HT-29 (cell line): ENCODE data around the gene TNFRSF6B. TPM values are rescaled to one million over a fixed set of nuclear protein-coding genes. Genes with fewer than 3 reads are reported as not detected.
"Not testable (repeated sequence)": the region's sequence is repeated elsewhere in the genome, so short reads cannot be mapped to it uniquely, and the experiment has no call there.

Experiments used
- DNase-seq: peaks from one replicate; pipeline ENCODE4 v3.0.0-alpha.2; 2015; ENCODE audit warnings: low spot score
- total RNA-seq: library from RNA; depleted of rRNA; stranded (reverse); fragments of >200 nt; shearing (Covaris generic); gene quantifications from 2 replicates; pipeline ENCODE4 v1.2.3, GENCODE V29; 2014

The TNFRSF6B gene
- total RNA-seq, 1 experiment from 2014 or later = 4.1 TPM

DNA sequence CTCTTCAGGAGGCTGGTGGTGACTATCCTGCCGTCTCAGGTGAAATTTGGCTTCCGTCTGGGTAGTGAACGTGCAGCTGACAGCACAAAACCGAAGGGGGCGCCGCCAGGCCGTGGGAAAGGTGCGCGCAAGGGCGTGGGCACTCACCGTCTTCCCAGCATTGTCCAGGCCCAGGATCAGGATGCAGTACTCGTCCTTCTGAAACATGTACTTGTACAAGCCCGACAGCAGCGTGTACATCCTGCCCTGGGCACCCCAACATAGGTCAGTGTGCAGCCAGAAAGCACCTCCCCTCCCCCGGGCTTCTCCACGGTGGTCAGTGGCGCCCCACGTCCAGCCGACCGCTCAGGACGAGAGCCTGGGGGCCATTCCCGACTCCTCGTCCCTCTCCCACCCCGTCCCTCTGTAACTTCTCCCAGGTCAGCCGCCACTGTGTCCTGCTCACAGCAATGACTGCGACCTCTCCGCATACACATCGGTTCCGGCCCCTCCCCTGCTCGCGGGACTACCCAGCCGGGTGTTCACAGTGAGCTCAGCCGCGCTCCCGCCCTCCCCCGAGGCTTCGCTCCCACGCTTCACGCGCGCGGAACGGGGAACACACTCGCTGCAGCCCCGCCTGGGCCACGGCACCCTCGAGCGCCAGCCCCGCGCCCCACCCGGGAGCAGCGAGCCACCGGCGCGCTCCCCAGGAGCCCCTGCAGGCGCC is 10.6 kb downstream of the TNFRSF6B start:
- peak; percentile 86 for DNase-seq

DNA sequence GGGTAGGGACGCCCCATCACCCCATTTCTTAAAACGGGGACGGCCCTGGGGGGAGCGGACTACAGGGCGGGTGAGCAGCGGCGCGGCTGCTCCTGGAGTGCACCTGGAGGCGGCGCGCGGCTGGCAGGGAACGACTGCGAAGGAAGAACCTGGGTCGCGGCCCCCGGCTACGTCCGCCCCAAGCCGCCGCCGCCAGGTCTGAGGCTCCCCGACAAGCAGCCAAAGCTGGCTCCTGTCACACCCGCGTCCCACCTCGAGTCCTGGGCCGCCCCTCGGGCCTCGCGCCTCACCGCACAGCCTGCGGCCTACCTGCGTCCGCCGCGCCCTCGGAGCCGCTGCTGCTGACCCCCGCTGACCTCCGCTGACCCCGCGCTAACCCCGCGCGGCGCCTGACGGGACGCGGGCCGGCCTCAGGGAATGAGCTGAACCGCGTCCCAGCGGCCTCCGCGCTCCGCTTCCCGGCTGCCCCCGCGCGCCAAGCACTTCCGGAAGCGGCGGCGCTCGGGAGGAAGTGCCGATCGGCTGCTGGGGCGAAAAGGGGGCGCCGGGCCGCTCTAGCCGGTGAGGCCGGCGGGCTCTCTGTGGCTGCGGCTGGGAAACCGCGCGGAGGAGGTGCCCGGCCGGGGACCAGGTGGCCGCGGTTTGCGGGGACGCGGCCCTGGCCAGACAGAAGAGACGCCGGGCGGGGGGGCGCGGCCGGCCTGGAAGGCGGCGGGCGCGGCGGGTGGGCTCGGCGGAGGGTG is 11.3 kb downstream of the TNFRSF6B start, which contains the start of the genes ARFRP1 and ZGPAT:
Gene ARFRP1, minus strand, starts transcription at position 419 of the 743 bp plus-strand sequence. CDS start 885 bp downstream, outside the sequence.
Gene ZGPAT, plus strand, starts transcription at position 482 of the 743 bp plus-strand sequence. CDS start 542 bp downstream, outside the sequence.
- peak; percentile 92 for DNase-seq

- no peak for DNase-seq
Measured at GRCh38 chr20:63708301-63709148, 12.1 kb downstream of the TNFRSF6B start.

DNA sequence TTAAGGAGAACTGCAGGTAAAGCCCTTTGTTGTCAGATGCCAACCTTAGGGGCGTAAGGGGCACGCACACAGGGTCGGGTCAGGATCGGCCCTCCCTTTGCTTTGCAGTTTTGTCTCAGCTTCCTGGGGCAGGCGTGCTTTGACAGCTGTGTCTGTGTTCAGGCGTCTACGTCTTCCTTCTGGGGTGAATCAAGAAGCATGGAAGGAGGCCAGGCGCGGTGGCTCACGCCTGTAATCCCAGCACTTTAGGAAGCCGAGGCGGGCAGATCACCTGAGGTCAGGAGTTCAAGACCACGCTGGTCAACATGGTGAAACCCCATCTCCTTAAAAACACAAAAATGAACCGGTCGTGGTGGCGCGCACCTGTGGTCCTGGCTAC is 12.7 kb downstream of the TNFRSF6B start:
- DNase-seq = no peak

GRCh38 chr20:63711085-63711645 is 14.7 kb downstream of the TNFRSF6B start:
- no peak for DNase-seq

DNA sequence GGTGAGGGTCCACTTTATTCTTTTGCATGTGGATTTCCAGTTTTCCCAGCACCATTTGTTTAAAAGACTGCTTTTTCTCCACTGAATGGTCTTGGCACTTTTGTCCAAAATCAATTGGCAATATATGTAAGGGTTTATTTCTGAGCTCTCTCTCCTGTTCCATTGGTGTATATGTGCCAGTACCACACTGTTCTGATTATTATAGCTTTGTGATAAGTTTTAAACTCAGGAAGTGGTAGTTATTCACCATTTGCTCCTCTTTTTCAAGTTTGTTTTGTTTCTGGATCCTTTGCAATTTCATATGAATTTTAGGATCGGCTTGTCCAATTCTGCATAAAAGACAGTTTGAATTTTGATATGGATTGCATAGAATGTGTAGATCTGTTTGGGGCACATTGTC is 15.7 kb downstream of the TNFRSF6B start:
- DNase-seq = no peak

GRCh38 chr20:63714858-63715257 is 18.4 kb downstream of the TNFRSF6B start:
- DNase-seq = no peak

DNA sequence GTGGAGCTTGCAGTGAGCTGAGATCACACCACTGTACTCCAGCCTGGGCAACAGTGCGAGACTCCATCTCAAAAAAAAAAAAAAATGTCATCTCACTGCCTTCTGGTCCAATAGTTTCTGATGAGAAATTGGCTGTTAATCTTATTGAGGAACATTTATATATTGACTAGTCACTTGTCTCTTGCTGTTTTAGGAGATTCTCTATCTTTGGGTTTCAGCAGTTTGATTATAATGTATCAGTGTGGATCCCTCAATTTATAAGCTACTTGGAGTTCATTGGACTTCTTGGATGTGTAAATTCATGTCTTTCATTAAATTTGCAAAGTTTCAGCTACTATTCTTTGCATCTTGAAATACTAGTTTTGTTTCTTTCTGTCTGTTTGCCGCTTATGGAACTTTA is 22.5 kb downstream of the TNFRSF6B start:
- DNase-seq = no peak

DNA sequence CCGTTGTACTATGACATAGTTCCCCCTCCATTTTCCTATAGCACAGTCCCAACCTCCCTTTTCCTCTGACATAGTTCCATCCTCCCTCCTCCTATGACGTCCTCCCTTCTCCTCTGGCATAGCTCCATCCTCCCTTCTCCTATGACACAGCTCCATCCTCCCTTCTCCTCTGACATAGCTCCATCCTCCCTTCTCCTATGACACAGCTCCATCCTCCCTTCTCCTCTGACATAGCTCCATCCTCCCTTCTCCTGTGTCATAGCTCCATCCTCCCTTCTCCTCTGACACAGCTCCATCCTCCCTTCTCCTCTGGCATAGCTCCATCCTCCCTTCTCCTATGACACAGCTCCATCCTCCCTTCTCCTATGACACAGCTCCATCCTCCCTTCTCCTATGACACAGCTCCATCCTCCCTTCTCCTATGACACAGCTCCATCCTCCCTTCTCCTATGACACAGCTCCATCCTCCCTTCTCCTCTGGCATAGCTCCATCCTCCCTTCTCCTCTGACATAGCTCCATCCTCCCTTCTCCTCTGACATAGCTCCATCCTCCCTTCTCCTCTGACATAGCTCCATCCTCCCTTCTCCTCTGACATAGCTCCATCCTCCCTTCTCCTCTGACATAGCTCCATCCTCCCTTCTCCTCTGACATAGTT is 26.6 kb downstream of the TNFRSF6B start:
- not testable (repeated sequence) for DNase-seq

DNA sequence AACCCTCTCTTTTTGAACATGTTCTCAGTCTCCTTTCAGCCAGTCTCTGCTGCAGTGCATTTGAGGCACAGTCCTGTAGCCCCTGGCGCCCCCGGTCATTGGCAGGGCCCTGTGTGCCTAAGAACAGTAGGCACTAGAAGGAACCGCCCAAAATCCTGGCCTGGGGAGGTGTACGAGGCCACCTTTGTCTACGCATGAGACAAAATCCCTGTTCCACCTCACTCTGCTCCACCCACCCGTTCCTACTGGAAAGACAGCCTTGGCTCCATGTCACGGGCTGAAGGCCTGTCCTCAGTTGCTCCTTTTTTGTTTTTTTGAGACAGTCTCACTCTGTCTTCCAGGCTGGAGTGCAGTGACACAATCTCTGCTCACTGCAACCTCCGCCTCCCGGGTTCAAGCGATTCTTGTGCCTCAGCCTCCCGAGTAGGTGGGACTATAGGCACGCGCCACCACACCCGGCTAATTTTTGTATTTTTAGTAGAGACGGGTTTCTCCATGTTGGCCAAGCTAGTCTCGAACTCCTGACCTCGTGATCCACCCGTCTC is 33.8 kb downstream of the TNFRSF6B start:
- DNase-seq = not testable (repeated sequence)

DNA sequence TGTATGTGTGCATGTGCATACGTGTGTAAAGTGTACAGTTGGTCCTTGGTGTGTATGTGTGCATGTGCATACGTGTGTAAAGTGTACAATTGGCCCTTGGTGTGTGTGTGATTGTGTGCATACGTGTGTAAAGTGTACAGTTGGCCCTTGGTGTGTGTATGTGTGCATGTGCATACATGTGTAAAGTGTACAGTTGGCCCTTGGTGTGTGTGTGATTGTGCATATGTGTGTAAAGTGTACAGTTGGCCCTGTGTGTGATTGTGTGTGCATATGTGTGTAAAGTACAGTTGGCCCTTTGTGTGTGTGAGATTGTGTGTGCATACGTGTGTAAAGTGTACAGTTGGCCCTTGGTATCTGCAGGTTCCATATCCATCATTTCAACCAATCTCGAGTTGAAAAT is 35.0 kb downstream of the TNFRSF6B start:
- no peak for DNase-seq

DNA sequence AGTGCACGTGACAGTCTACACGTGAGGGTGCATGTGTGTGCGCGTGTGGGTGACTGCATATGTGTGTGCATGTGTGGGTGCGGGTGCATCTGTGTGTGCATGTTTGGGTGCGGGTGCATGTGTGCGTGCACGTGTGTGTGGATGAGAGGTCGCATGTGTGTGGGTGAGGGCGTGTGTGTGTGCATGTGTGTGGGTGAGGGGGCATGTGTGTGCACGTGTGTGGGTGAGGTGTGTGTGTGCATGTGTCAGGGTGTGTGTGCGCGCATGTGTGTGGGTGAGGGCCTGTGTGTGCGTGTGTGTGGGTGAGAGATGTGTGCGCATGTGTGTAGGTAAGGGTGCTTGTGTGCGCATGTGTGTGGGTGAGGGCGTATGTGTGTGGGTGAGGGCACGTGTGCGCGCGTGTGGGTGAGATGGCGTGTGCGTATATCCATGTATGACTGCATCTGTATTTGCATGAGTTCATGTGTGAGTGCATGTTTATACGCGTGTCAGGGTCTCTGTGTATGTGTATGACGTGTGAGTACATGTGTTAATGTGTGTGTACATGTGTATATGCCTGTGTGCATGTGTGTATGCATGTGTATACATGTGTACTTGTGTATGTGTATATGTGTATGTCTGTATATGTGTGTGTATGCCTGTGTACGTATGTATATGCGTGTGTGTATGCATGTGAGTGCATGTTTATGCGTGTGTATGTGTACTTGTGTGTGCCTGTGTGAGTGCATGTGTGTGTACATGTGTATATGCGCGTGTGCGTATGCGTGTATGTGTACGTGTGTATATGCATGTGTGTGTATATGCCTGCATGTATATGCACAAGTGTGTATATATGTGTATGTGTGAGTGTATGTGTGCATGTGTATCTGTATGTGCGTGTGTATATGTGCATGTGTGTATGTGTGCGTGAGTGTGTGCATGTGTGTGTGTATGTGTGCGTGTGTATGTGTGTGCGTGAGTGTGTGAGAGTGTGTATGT is 36.0 kb downstream of the TNFRSF6B start:
- DNase-seq = no peak

DNA sequence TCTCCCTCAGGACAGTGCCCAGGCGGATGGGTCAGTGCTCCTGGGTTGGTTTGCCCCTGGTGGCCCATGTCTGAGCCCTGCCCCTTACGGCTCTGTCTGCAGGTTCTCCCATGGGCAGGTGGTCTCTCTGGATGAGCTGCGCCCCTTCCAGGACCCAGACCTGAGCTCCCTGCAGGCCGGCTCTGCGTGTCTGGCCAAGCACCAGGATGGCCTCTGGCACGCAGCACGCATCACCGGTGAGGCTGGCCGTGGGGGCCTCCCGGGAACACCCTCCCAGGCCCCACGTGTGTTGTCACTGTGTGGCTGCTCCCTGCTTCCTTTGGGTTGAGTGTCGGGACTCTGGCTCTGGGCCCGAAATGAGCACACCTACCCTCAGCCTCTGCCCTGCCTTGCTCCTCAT is 36.7 kb downstream of the TNFRSF6B start:
- no peak for DNase-seq

DNA sequence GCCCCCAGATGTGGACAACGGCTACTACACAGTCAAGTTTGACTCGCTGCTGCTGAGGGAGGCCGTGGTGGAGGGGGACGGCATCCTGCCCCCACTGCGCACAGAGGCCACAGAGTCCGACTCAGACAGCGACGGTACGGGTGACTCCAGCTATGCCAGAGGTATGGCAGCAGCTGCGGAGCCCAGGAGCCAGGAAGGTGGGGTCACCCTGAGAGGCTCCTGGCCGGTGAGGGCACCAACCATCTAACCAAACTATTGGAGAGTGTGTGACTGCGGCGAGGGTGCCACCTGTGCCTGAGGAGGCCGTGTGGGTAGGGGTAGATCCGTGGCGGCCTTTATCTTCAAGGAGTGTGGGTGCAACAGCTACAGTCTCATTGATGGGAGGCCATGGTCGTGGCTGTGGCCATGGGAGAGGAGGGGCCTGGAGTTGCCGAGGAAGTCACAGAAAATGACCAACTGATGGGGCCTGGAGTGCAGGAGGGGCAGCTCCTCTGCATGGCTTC is 37.2 kb downstream of the TNFRSF6B start:
- no peak for DNase-seq

DNA sequence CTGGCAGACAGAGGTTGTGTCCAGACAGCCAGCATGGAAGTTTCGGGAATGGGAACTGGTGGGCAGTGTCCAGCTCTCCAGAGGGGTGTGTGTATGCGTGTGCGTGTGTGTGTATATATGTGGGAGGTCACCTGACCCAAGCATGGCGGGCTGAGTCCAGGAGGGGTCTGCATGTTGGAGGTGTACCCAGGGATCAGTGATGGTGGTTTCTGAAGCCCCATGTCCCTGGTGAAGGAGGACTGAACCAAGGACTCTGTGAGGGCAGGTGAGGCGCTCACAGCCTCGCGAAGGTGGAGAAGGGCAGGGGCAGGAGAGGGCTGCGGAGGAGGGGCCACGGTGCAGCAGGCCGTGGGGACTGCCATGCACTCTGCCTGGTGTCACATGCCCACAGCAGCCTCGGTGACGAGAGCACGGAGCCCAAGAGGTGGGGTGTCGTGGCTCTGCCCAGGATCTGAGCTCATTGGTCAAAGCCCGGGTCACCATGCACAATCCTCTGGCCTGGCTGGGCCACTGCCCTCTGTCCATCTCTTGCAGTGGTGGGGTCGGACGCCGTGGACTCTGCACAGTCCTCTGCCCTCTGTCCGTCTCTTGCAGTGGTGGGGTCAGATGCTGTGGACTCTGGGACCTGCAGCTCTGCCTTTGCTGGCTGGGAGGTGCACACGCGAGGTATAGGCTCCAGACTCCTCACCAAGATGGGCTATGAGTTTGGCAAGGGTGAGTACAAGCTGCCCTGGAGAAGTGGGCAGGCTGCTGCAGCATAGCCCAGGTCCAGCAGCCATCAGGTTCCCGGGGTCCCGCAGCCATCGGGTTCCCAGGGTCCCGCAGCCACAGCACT is 37.9 kb downstream of the TNFRSF6B start:
- no peak for DNase-seq

DNA sequence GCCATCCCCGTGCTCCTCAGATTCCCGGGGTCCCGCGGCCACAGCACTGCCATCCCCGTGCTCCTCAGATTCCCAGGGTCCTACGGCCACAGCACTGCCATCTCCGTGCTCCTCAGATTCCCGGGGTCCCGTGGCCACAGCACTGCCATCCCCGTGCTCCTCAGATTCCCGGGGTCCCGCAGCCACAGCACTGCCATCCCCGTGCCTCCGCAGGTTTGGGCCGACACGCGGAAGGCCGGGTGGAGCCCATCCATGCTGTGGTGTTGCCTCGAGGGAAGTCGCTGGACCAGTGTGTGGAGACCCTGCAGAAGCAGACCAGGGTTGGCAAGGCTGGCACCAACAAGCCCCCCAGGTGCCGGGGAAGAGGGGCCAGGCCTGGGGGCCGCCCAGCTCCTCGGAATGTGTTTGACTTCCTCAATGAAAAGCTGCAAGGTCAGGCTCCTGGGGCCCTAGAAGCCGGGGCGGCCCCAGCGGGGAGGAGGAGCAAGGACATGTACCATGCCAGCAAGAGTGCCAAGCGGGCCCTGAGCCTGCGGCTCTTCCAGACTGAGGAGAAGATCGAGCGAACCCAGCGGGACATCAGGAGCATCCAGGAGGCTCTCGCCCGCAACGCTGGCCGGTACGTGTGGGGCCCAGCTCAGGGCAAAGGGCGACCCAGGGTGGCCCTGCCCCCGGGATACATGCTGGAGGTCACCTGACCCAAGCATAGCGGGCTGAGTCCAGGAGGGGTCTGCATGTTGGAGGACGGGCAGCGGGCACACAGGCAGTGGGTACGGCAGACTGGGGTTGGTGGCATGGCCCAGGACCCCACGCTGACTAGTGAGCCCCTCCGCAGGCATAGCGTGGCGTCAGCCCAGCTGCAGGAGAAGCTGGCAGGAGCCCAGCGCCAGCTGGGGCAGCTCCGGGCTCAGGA is 38.8 kb downstream of the TNFRSF6B start:
- DNase-seq = no peak
